Suprapubic skin (tissue), 4 donors: Measurements from ENCODE around the gene ZMYM4.

ENCODE experiments used
- CTCF ChIP-seq, 2 donors: fragments of 200-600 bp in 1 of 2; fragments of 450-650 bp in 1 of 2; sonication (generic) in 1 of 2; IDR thresholded peaks; one replicate each; pipeline ENCODE4 v1.5.1; 2016 to 2019; ENCODE audit warnings: antibody characterized with exemption in 2 of 2, mild to moderate bottlenecking in 1 of 2, moderate library complexity in 1 of 2
- POLR2A ChIP-seq, 2 donors: fragments of 450-650 bp; IDR thresholded peaks; one replicate each; pipeline ENCODE4 v1.6.1; 2017; ENCODE audit warnings: antibody characterized with exemption in 2 of 2, mild to moderate bottlenecking in 2 of 2, moderate library complexity in 2 of 2
- POLR2AphosphoS5 ChIP-seq, 3 donors: sonication (generic); formaldehyde crosslinking; IDR thresholded peaks; one replicate each; pipeline ENCODE4 v1.6.1; 2017; ENCODE audit warnings: antibody characterized with exemption in 3 of 3

GRCh38 chr1:35247256-35247655 is 21.3 kb upstream of the ZMYM4 start:
- no peak for TF ChIP-seq POLR2A (IDR thresholded peaks at IDR 0.05)
- no peak for TF ChIP-seq CTCF (IDR thresholded peaks at IDR 0.05)
- TF ChIP-seq POLR2AphosphoS5 (IDR thresholded peaks at IDR 0.05): no peak
